H9 (cell line): ENCODE results near the gene PASK. TPM values are rescaled to one million over a fixed set of nuclear protein-coding genes. Genes with fewer than 3 reads are reported as not detected.

ENCODE experiments used
- DNase-seq: peaks from one replicate; pipeline ENCODE4 v3.0.0-alpha.2; 2017
- H2AFZ ChIP-seq: one replicate; pipeline ENCODE4 v1.6.1; 2013; ENCODE audit warnings: mild to moderate bottlenecking, low read length, control low read depth, moderate library complexity
- H2AK5ac ChIP-seq: 2 replicates; pipeline ENCODE4 v1.6.1; 2013; ENCODE audit warnings: low read length, control low read depth, mixed read lengths; ENCODE audit not compliant: insufficient read length
- H2BK120ac ChIP-seq: one replicate; pipeline ENCODE4 v1.6.1; 2013; ENCODE audit warnings: low read depth, mild to moderate bottlenecking, low read length, control low read depth, inconsistent platforms; ENCODE audit not compliant: poor library complexity, severe bottlenecking
- H2BK12ac ChIP-seq: 2 replicates; pipeline ENCODE4 v1.6.1; 2013; ENCODE audit warnings: low read length, control low read depth, mixed read lengths, low read depth; ENCODE audit not compliant: insufficient read length
- H2BK15ac ChIP-seq: 2 replicates; pipeline ENCODE4 v1.6.1; 2013; ENCODE audit warnings: low read depth, low read length, control low read depth
- H2BK20ac ChIP-seq: one replicate; pipeline ENCODE4 v1.6.1; 2013; ENCODE audit warnings: low read depth, mild to moderate bottlenecking, low read length, control low read depth, inconsistent platforms; ENCODE audit not compliant: poor library complexity, severe bottlenecking
- H2BK5ac ChIP-seq: 2 replicates; pipeline ENCODE4 v1.6.1; 2013; ENCODE audit warnings: low read length, control low read depth, mixed read lengths; ENCODE audit not compliant: insufficient read length
- H3K14ac ChIP-seq: 2 replicates; pipeline ENCODE4 v1.6.1; 2013; ENCODE audit warnings: low read length, control low read depth; ENCODE audit not compliant: insufficient read depth
- H3K18ac ChIP-seq: 2 replicates; pipeline ENCODE4 v1.6.1; 2013; ENCODE audit warnings: low read depth, mild to moderate bottlenecking, mixed read lengths, low read length, control low read depth; ENCODE audit not compliant: insufficient read length
- H3K23ac ChIP-seq: 2 replicates; pipeline ENCODE4 v1.6.1; 2013; ENCODE audit warnings: low read length, control low read depth, mixed read lengths, low read depth; ENCODE audit not compliant: insufficient read length
- H3K23me2 ChIP-seq: 2 replicates; pipeline ENCODE4 v1.6.1; 2013; ENCODE audit warnings: low read depth, mild to moderate bottlenecking, mixed read lengths, low read length, control low read depth; ENCODE audit not compliant: insufficient read length, poor library complexity, severe bottlenecking
- H3K27ac ChIP-seq: 2 replicates; pipeline ENCODE4 v1.5.1; 2013; ENCODE audit warnings: low read length, control low read depth, mixed read lengths, low read depth; ENCODE audit not compliant: insufficient read length
- H3K27me3 ChIP-seq: 2 replicates; pipeline ENCODE4 v1.6.1; 2013; ENCODE audit warnings: low read length, control low read depth, inconsistent platforms; ENCODE audit not compliant: insufficient read depth
- H3K4ac ChIP-seq: 2 replicates; pipeline ENCODE4 v1.6.1; 2013; ENCODE audit warnings: low read depth, mild to moderate bottlenecking, control low read depth, inconsistent platforms, low read length, moderate library complexity
- H3K4me1 ChIP-seq: 2 replicates; pipeline ENCODE4 v1.6.1; 2013; ENCODE audit warnings: low read length, control low read depth, inconsistent platforms; ENCODE audit not compliant: insufficient read depth
- H3K4me2 ChIP-seq: 2 replicates; pipeline ENCODE4 v1.6.1; 2013; ENCODE audit warnings: low read length, control low read depth, mixed read lengths; ENCODE audit not compliant: insufficient read length, insufficient read depth
- H3K56ac ChIP-seq: 2 replicates; pipeline ENCODE4 v1.6.1; 2013; ENCODE audit warnings: low read depth, mild to moderate bottlenecking, mixed read lengths, low read length, control low read depth; ENCODE audit not compliant: insufficient read length
- H3K79me1 ChIP-seq: 2 replicates; pipeline ENCODE4 v1.6.1; 2013; ENCODE audit warnings: low read depth, mild to moderate bottlenecking, moderate library complexity, low read length, control low read depth, inconsistent platforms; ENCODE audit not compliant: insufficient read depth, poor library complexity, severe bottlenecking
- H3K79me2 ChIP-seq: 2 replicates; pipeline ENCODE4 v1.6.1; 2013; ENCODE audit warnings: low read length, control low read depth, inconsistent platforms; ENCODE audit not compliant: insufficient read depth
- H3K9ac ChIP-seq: 2 replicates; pipeline ENCODE4 v1.6.1; 2013; ENCODE audit warnings: low read length, control low read depth, mixed read lengths; ENCODE audit not compliant: insufficient read length; ENCODE audit errors: extremely low read depth
- H3K9me3 ChIP-seq: one replicate; pipeline ENCODE4 v1.6.1; 2013; ENCODE audit warnings: low read depth, low read length, inconsistent platforms; ENCODE audit not compliant: control insufficient read depth
- H3T11ph ChIP-seq: one replicate; pipeline ENCODE4 v1.6.1; 2013; ENCODE audit warnings: mild to moderate bottlenecking, low read length, control low read depth, inconsistent platforms
- H4K20me1 ChIP-seq: one replicate; pipeline ENCODE4 v1.6.1; 2013; ENCODE audit not compliant: control insufficient read depth, insufficient read length, insufficient read depth
- H4K5ac ChIP-seq: 2 replicates; pipeline ENCODE4 v1.6.1; 2013; ENCODE audit warnings: low read depth, mild to moderate bottlenecking, mixed read lengths, low read length, control low read depth; ENCODE audit not compliant: insufficient read length
- H4K8ac ChIP-seq: replicated peaks from 2 replicates; pipeline ENCODE4 v1.6.1; 2013; ENCODE audit warnings: low read length, control low read depth, mixed read lengths, low read depth; ENCODE audit not compliant: insufficient read length
- H4K91ac ChIP-seq: 2 replicates; pipeline ENCODE4 v1.6.1; 2013; ENCODE audit warnings: low read depth, mild to moderate bottlenecking, moderate library complexity, mixed read lengths, low read length, control low read depth; ENCODE audit not compliant: insufficient read length
- H3K27ac Mint-ChIP-seq, 3 experiments: 2 replicates in 2 of 3; 3 replicates in 1 of 3; pipeline ENCODE4 v1.8.0; 2020 to 2021; ENCODE audit warnings: mixed read lengths in 3 of 3, mild to moderate bottlenecking in 1 of 3, moderate library complexity in 1 of 3
- H3K27me3 Mint-ChIP-seq: 2 replicates; pipeline ENCODE4 v1.8.0; 2021; ENCODE audit warnings: low read depth, mild to moderate bottlenecking, moderate library complexity, mixed read lengths
- H3K36me3 Mint-ChIP-seq, 3 experiments: 2 replicates in 2 of 3; 3 replicates in 1 of 3; pipeline ENCODE4 v1.8.0; 2020 to 2021; ENCODE audit warnings: low read depth in 3 of 3, mixed read lengths in 3 of 3; ENCODE audit not compliant: insufficient read depth in 1 of 3
- H3K4me1 Mint-ChIP-seq, 2 experiments: 2 replicates each; pipeline ENCODE4 v1.8.0; 2020; ENCODE audit warnings: mixed read lengths in 2 of 2
- H3K4me3 Mint-ChIP-seq, 2 experiments: 2 replicates in 1 of 2; 3 replicates in 1 of 2; pipeline ENCODE4 v1.8.0; 2020 to 2021; ENCODE audit warnings: mild to moderate bottlenecking in 2 of 2, mixed read lengths in 2 of 2, moderate library complexity in 1 of 2
- H3K9me3 Mint-ChIP-seq, 2 experiments: 2 replicates in 1 of 2; 3 replicates in 1 of 2; pipeline ENCODE4 v1.8.0; 2020; ENCODE audit warnings: mild to moderate bottlenecking in 2 of 2, mixed read lengths in 2 of 2, moderate library complexity in 1 of 2
- CTCF ChIP-seq: fragments of 200-600 bp; sonication (generic); conservative IDR thresholded peaks from 3 replicates; pipeline ENCODE4 v1.8.0; 2021; ENCODE audit warnings: antibody characterized with exemption, mild to moderate bottlenecking
- WGBS: extraction: QIAGEN DNeasy Blood & Tissue Kit; methylation state at CpG from one replicate; pipeline ENCODE4 v1.1.7; 2013; ENCODE audit warnings: missing lambda C conversion rate, low lambda C conversion rate, mixed read lengths; ENCODE audit not compliant: insufficient read length; ENCODE audit errors: extremely low coverage; 5-methylcytosine and 5-hydroxymethylcytosine counted together
- total RNA-seq: library from RNA; stranded (reverse); gene quantifications from 2 replicates; pipeline ENCODE4 v1.2.1, GENCODE V29; 2021

Gene PASK
- total RNA-seq, 1 experiment from 2014 or later, result 68.0 TPM

GRCh38 chr2:241103176-241103595 is 46.1 kb downstream of the PASK start:
- peak overlapping the region; percentile 81 for H3K4me2 ChIP-seq
- H2BK15ac ChIP-seq, result no peak overlapping the region
- Mint-ChIP-seq H3K36me3 (peaks cover 9 to 33% (median 28%) of the 10 kb centered on the region in 3 experiments; a peak in 6 of 7 replicates), H3K27ac (peak overlapping the region in 2 of 3 experiments; percentile 98 to 99; a peak in 5 of 7 replicates), H3K4me3 (peak overlapping the region; percentile 94 to 98), H3K27me3 (no peaks in the 10 kb centered on the region), H3K4me1 (peaks cover 10% of the 10 kb centered on the region in 2 experiments), H3K9me3 (no peaks in the 10 kb centered on the region)
- TF ChIP-seq CTCF, result no peak
- no peak overlapping the region for H2AK5ac ChIP-seq
- H3T11ph ChIP-seq, result no peak overlapping the region
- no peak for DNase-seq
- H3K9ac ChIP-seq, result no peak overlapping the region
- no peak overlapping the region for H2BK120ac ChIP-seq
- no peak overlapping the region for H2BK12ac ChIP-seq
- H3K4ac ChIP-seq, result no peak overlapping the region
- no peaks in the 10 kb centered on the region for H3K9me3 ChIP-seq
- H3K18ac ChIP-seq, result no peak overlapping the region
- H3K27me3 ChIP-seq, result no peaks in the 10 kb centered on the region
- no peaks in the 10 kb centered on the region; the same call in 1 of the 2 replicates for H3K79me2 ChIP-seq
- H3K56ac ChIP-seq, result no peak overlapping the region
- WGBS, result no CpG with 5 or more reads among the region's 5 CpGs
- H3K4me1 ChIP-seq, result no peaks in the 10 kb centered on the region
- no peak overlapping the region for H3K14ac ChIP-seq
- H2BK5ac ChIP-seq, result no peak overlapping the region
- no peak overlapping the region for H2AFZ ChIP-seq
- no peak overlapping the region for H3K27ac ChIP-seq
- no peak overlapping the region for H3K23ac ChIP-seq
- no peak overlapping the region for H4K91ac ChIP-seq
- H2BK20ac ChIP-seq, result no peak overlapping the region
- H4K8ac ChIP-seq, result no peak overlapping the region
- peaks cover 9% of the 10 kb centered on the region for H3K79me1 ChIP-seq
- H4K5ac ChIP-seq, result no peak overlapping the region
- no peaks in the 10 kb centered on the region for H4K20me1 ChIP-seq
- peaks cover 6% of the 10 kb centered on the region for H3K23me2 ChIP-seq
